DMS153 (cell line): Measurements from ENCODE around the gene RAPGEFL1.
"Not testable (repeated sequence)": the region's sequence is repeated elsewhere in the genome, so short reads cannot be mapped to it uniquely, and the experiment has no call there.

Experiments used
- DNase-seq: peaks from one replicate; lab custom pipeline; 2025; lab: John Stamatoyannopoulos, UW

The RAPGEFL1 gene

DNA sequence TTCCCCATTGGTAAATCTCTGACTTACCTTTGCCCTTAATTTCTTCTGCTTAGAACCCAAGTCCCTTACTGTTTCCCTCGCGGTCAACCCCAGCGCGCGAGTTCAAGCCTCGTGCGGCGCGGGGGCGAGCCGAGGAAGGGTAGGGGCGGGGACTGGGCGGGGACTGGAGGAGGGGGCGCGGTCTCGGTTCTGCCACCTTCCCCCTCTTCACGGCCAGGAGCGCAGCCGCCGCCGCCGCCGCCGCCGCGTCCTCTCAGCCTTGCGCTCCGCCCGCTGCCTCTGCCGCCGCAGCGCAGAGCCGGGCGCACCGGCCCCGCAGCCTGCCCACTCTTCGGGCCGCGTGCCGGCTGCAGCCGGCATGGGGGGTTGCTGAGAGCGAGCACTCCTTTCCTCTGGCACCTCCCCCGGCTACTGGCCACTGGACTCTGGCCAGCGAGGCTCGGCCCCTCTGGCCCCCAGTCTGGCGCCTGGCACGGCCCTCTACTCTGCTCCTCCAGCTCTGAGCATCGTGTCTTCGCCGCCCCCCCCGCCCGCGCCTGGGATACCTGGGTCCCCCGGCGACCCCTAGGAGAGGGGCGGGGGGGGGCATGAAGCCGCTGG lies at the start of gene RAPGEFL1:
TSS of gene RAPGEFL1 (plus strand) at position 196 of the 600 bp plus-strand sequence. CDS start at position 588, 392 bp downstream.
- DNase-seq: peak; percentile 44

DNA sequence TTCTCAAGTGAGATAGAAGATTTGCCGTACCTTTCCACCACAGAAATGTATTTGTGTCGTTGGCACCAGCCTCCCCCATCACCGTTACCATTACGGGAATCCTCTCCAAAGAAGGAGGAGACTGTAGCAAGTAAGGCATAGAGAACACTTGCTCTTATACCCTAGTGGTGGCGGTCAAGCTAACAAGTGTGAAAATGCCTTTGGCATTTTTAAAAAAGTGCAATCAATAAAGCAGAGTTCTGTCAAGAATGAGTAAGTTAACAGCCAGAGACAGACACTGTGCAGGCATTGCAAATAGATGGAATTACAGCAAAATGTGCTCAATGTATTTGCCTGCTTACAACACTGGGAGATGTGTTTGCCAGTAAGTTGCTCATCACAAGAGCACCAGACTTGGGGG lies 47.8 kb upstream of the RAPGEFL1 start:
- DNase-seq: no peak

DNA sequence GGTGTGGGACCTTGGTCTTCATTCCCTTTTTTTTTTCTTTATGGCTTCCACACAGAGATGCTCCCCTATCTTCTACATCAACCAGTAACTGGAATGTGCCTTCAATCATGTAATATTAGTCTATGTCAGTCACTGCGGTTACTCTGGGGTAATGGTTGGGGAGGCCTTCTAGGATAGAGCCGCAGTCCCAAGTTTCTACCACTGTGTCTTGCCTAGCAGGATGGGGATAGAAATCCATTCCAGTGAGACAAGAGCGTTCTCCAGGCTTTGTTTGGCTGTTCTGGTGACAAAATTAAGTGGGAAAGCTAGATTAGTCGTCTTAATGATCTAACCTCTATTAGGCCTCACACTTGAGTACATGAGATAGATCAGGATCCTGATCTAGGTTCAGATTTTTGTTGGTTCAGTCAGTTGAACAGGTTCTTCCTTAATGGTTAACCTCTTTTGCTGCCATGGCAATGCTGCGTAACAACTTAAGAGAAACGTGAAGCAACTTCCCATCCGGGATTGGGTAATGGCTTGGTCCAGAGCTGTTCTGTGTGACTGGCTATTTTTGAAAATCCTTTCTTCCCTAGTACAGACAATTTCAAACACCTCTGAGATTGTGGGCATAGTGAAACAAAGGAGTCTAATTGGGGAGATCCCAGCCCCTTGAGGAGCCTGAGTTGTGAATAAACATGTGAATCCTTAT lies 46.8 kb upstream of the RAPGEFL1 start:
- no peak for DNase-seq

DNA sequence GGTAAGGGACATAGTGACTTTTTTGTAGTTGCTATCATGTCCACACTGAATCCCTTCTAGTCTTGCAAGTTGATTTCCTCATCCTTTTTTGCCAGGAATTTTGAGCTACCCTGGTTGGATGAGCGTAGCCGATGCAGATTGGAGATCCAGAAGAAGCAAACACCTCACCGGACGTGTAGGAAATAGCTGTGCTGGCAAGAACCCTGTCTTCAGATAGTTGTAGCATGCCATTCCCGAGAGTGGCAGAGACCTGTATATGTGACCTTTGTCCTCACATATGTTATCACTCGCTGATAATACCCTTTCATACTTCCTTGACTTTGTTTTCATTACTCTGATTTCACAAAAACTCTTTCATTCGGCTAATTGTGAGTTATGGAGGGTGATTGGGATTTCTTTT lies 43.1 kb upstream of the RAPGEFL1 start:
- DNase-seq: no peak

DNA sequence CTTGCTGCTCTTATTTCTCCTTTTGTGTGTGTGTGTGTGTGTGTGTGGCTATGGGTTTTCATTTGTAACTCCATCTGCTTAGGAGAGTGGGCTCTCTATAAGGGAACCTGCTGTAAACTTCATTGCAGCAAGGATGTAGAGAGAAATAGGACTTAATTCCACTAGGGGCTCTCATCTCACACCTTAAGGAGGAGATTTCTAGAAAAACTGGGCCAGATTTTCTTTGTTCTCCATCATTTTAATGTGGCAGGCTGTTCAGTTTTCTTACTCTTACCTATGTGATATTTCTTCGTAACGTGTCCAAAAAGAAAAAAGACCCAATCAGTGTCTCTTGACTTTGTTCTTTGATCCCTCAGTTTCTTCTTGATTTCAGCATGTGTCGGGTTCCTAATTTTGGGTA lies 41.5 kb upstream of the RAPGEFL1 start:
- DNase-seq: no peak

DNA sequence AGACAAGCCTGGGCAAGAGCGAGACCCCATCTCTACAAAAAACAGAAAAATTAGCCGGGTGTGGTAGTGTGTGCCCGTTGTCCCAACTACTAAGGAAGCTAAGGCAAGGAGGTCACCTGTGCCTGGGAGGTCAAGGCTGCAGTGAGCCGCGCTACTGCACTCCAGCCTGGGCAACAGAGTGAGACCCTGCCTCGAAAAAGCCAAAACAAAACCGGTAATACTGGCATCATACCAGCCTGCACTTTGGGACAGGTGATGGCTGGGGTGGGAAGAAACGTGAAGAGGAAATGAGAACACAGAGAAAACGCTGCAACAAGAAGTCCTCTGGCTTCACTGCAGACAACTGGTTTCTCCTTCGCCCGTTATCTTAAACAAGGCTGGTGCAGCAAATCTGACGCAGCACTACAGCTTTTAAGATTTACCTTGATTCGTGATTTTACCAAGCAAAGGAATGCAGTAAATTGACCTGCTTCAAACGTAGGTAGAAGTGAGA lies 37.7 kb upstream of the RAPGEFL1 start:
- peak; percentile 25 for DNase-seq

- not testable (repeated sequence) for DNase-seq
Observed at GRCh38 chr17:40143166-40143565, 34.1 kb upstream of the RAPGEFL1 start.

DNA sequence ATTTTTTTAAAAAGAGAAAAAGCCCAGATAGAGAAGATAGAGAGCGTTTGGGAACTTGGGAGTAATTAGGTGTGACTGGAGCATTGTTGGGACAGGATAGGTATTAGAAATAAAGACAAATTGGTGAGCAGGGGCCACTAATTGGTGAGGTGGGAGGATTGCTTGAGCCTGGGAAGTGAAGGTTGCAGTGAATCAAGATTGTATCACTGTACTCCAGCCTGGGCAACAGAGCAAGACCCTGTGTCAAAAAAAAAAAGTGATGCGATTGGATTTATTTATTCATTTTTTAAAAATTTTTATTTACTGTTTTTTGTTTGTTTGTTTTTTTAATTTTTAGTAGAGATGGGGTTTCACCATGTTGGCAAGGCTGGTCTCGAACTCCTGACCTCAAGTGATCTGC lies 31.8 kb upstream of the RAPGEFL1 start:
- no peak for DNase-seq

DNA sequence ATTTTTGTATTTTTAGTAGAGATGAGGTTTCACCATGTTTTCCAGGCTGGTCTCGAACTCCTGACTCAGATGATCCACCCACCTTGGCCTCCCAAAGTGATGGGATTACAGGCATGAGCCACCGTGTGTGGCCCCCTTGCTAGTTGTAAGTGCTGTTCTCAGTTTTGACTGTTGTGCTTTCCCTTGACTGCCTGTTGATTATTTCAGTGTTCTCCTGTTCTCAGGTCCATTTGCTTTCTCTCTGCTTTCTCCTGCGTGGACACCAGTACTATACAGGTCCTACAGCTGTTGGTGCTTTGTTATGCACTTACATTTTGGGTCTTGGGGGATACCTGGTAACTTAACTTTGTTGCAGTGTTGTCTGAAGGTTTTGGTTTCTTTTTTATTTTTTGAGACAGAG lies 28.7 kb upstream of the RAPGEFL1 start:
- no peak for DNase-seq

- DNase-seq: no peak
Observed at GRCh38 chr17:40150276-40150675, 27.0 kb upstream of the RAPGEFL1 start.

- DNase-seq: no peak
Observed at GRCh38 chr17:40151414-40151963, 25.8 kb upstream of the RAPGEFL1 start.

DNA sequence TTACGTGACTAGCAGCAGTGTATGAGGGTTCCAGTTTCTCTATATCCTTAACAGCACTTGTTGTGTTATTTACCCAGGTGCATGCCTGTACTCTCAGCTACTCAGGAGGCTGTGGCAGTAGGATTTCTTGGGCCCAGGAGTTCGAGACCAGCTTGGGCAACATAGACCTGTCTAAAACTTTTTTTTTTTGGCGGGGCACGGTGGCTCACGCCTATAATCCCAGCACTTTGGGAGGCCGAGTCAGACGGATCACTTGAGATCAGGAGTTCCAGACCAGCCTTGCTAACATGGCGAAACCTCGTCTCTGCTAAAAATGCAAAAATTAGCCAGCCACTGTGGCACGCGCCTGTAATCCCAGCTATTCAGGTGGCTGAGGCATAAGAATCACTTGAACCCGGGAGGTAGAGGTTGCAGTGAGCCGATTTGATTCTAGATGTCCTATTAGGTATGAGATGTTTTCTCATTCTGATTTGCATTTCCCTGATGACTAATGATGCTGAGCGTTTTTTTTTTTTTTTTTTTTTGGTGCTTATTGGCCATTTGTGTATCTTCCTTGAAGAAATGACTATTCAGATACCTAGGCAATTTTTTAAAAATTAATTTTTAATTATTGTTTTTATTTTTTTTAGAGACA lies 23.6 kb upstream of the RAPGEFL1 start:
- no peak for DNase-seq

DNA sequence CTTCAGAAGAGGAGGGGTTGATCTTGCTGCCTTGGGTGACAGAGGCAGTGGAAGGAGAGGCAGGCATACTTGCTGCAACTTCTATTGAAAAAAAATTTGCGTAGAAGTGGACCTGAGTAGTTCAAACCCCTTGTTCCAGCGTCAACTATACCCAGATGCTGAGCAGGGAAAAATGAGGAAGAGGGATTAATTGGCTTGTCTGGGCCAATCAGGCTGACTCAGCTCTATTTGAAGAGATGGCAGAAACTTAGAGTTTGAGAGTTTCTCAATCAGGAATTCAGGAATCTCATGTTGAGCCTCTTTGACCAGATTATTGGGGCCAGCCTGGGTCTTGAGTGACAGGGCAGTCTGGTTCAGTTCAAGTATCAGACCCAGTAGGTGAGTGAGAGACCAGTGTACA lies 19.3 kb upstream of the RAPGEFL1 start:
- DNase-seq: no peak

- DNase-seq: no peak
Observed at GRCh38 chr17:40158438-40159013, 18.7 kb upstream of the RAPGEFL1 start.

GRCh38 chr17:40159456-40159855 lies 17.8 kb upstream of the RAPGEFL1 start:
- no peak for DNase-seq

DNA sequence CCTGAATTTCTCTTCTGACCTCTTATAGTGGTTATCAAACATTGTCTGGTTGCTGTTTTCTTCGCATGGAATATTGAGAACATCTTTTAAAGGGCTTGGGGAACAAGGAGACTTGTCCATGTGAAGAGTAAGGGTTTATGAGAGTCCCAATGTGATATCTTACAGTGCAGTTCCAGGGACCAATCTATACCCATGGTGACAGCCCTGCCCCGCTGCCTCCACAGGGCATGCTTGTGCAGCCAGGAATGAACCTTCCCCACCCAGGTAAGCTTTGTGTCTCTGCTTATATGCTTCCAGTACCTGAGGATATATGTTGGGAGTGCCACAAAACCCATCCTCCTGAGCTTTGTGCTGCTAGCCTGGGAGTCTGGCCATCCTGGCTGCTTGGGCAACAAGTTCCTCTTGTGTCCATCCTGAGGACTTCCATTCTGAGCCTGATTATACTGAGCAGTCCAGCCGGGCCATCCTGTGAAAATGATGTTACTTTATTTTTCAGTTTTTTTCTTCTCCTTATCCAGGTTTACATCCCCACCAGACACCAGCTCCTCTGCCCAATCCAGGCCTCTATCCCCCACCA lies 9.5 kb upstream of the RAPGEFL1 start:
- DNase-seq: no peak

DNA sequence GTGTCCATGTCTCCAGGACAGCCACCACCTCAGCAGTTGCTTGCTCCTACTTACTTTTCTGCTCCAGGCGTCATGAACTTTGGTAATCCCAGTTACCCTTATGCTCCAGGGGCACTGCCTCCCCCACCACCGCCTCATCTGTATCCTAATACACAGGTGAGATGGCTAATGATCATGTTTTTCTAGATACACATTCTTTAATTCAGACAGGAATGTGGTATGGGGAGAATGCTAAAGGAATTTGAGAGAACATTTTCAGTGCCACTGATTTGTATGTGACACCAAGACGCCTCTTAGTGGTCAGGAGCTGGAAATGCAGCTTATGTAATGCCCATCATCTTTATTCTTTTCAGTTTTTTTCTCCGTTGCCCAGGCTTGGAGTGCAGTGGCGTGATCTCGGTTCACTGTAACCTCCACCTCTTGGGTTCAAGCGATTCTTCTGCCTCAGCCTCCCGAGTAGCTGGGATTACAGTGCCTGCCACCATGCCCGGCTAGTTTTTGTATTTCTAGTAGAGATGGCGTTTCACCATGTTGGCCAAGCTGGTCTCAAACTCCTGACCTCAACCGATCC lies 8.9 kb upstream of the RAPGEFL1 start:
- DNase-seq: peak; percentile 33

DNA sequence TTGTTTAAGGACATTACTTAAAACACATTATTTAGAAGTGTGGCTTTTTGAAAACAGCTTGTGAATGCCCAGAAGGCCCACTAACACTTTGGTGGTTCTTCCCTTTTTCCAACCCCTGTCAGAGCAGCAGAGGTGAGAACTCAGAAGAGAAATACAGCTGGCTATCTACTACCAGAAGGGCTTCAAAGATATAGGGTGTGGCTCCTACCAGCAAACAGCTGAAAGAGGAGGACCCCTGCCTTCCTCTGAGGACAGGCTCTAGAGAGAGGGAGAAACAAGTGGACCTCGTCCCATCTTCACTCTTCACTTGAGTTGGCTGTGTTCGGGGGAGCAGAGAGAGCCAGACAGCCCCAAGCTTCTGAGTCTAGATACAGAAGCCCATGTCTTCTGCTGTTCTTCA lies 6.9 kb upstream of the RAPGEFL1 start:
- no peak for DNase-seq

- no peak for DNase-seq
Observed at GRCh38 chr17:40171750-40172149, 5.5 kb upstream of the RAPGEFL1 start.

DNA sequence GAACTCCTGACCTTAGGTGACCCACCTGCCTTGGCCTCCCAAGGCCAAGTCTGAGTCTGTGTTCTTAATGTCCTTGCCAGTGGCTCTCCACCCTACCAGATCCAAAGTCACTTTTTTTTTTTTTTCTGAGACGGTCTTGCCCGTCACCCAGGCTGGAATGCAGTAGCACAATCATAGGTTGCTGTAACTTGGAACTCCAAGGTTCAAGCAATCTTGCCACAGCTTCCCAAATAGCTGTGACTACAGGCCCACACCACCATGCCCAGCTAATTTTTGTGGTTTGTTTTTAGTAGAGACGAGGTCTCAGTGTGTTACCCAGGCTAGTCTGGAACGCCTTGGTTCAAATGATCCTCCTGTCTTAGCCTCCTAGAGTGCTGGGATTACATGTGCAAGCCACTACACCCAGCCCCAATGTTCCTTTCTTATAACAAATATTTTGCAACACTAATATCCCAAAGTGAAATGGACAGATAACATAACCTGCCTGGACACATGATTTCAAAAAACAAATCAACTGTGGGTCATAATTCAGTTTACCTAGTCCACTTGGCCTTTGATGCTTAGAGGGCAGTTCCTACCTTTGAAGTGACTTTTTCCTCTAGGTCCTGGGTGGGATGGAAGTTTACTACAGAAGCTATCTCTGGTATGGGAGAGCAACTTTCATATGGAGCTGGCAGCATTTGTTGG lies 4.0 kb upstream of the RAPGEFL1 start:
- DNase-seq: no peak

GRCh38 chr17:40173778-40174135 lies 3.5 kb upstream of the RAPGEFL1 start:
- DNase-seq: no peak
